Skin epidermis (tissue), 12 donors: ENCODE data around the gene FAR2.
"Not testable (repeated sequence)": the region's sequence is repeated elsewhere in the genome, so short reads cannot be mapped to it uniquely, and the experiment has no call there.

ENCODE experiments used
- H3K27ac ChIP-seq, 21 experiments: fragments of 200-600 bp; sonication (generic) in 11 of 21; one replicate each; pipeline ENCODE4 v1.5.0; 2020; ENCODE audit warnings: mild to moderate bottlenecking in 3 of 21, inconsistent platforms in 2 of 21, moderate library complexity in 2 of 21
- H3K4me3 ChIP-seq, 7 experiments: fragments of 200-600 bp; sonication (generic) in 2 of 7; one replicate each; pipeline ENCODE4 v1.5.0; 2020; ENCODE audit warnings: inconsistent platforms in 2 of 7, mild to moderate bottlenecking in 2 of 7, moderate library complexity in 1 of 7

Gene FAR2

GRCh38 chr12:29257687-29258086 lies 108.6 kb downstream of the FAR2 start:
- H3K4me3 ChIP-seq, H3K27ac ChIP-seq: not testable (repeated sequence)

- Histone ChIP-seq H3K27ac (no peak overlapping the region), H3K4me3 (no peak overlapping the region)
These were observed 115.3 kb downstream of the FAR2 start for GRCh38 chr12:29264424-29264823.

GRCh38 chr12:29269706-29270408 lies 120.8 kb downstream of the FAR2 start:
- H3K27ac ChIP-seq: no peak overlapping the region
- H3K4me3 ChIP-seq: no peak overlapping the region

- Histone ChIP-seq H3K27ac (no peak overlapping the region), H3K4me3 (no peak overlapping the region)
These were observed 121.4 kb downstream of the FAR2 start for GRCh38 chr12:29270446-29270845.

GRCh38 chr12:29273178-29273843 lies 124.2 kb downstream of the FAR2 start:
- no peak overlapping the region for H3K27ac ChIP-seq

GRCh38 chr12:29275834-29276233 lies 126.8 kb downstream of the FAR2 start:
- H3K4me3 ChIP-seq: no peak overlapping the region
- H3K27ac ChIP-seq: no peak overlapping the region

More at GRCh38 chr12:29273178-29273843, 124.2 kb downstream of the FAR2 start:
- H3K4me3 ChIP-seq: no peak overlapping the region

GRCh38 chr12:29277231-29277630 lies 128.2 kb downstream of the FAR2 start:
- H3K4me3 ChIP-seq: no peak overlapping the region
- H3K27ac ChIP-seq: no peak overlapping the region

- Histone ChIP-seq H3K4me3 (no peak overlapping the region), H3K27ac (peak overlapping the region in 1 of 21 experiments; percentile 3)
These were observed 129.8 kb downstream of the FAR2 start for GRCh38 chr12:29278673-29279420.

GRCh38 chr12:29281371-29282005 lies 132.4 kb downstream of the FAR2 start:
- Histone ChIP-seq H3K4me3 (no peak overlapping the region), H3K27ac (no peak overlapping the region)

GRCh38 chr12:29282031-29282816 lies 133.1 kb downstream of the FAR2 start:
- no peak overlapping the region for H3K27ac ChIP-seq

GRCh38 chr12:29283969-29284700 lies 135.1 kb downstream of the FAR2 start:
- Histone ChIP-seq H3K4me3 (no peak overlapping the region), H3K27ac (no peak overlapping the region)

More at GRCh38 chr12:29282031-29282816, 133.1 kb downstream of the FAR2 start:
- H3K4me3 ChIP-seq: no peak overlapping the region

GRCh38 chr12:29286081-29286790 lies 137.2 kb downstream of the FAR2 start:
- Histone ChIP-seq H3K4me3 (no peak overlapping the region), H3K27ac (no peak overlapping the region)

GRCh38 chr12:29287622-29288021 lies 138.5 kb downstream of the FAR2 start:
- Histone ChIP-seq H3K27ac (no peak overlapping the region), H3K4me3 (no peak overlapping the region)

- Histone ChIP-seq H3K27ac (no peak overlapping the region), H3K4me3 (no peak overlapping the region)
These were observed 139.0 kb downstream of the FAR2 start for GRCh38 chr12:29288031-29288430.

- not testable (repeated sequence) for H3K27ac ChIP-seq, H3K4me3 ChIP-seq
These were observed 141.4 kb downstream of the FAR2 start for GRCh38 chr12:29290475-29290874.

- no peak overlapping the region for H3K27ac ChIP-seq
- no peak overlapping the region for H3K4me3 ChIP-seq
These were observed 142.1 kb downstream of the FAR2 start for GRCh38 chr12:29291226-29291625.

GRCh38 chr12:29299633-29300032 lies 150.6 kb downstream of the FAR2 start:
- Histone ChIP-seq H3K4me3 (no peak overlapping the region), H3K27ac (no peak overlapping the region)

GRCh38 chr12:29301114-29301513 lies 152.0 kb downstream of the FAR2 start:
- H3K27ac ChIP-seq: no peak overlapping the region
- H3K4me3 ChIP-seq: no peak overlapping the region
